HepG2 (cell line): Measurements from ENCODE around the gene PGS1. TPM values are rescaled to one million over a fixed set of nuclear protein-coding genes. Genes with fewer than 3 reads are reported as not detected.
A peak's percentile ranks its signal among the peaks of the same experiment; 100 is the strongest.

Experiments
- ESRRA ChIP-seq: sonication (generic); formaldehyde crosslinking; IDR thresholded peaks from 2 replicates; pipeline ENCODE4 v1.5.1; 2020; ENCODE audit warnings: mild to moderate bottlenecking, low read depth, missing genetic modification reagents
- FOXK1 ChIP-seq: sonication (generic); formaldehyde crosslinking; IDR thresholded peaks from 2 replicates; pipeline ENCODE4 v1.4.0; 2020; ENCODE audit warnings: low read depth, missing genetic modification reagents, borderline replicate concordance
- GLI4 ChIP-seq: sonication (generic); formaldehyde crosslinking; IDR thresholded peaks from 2 replicates; pipeline ENCODE4 v1.5.1; 2020; ENCODE audit warnings: missing genetic modification reagents, mild to moderate bottlenecking, moderate library complexity, borderline replicate concordance
- JUN ChIP-seq: sonication (generic); formaldehyde crosslinking; IDR thresholded peaks from 2 replicates; pipeline ENCODE4 v1.4.0; 2020; ENCODE audit warnings: mild to moderate bottlenecking, missing genetic modification reagents
- MAFF ChIP-seq: IDR thresholded peaks from 2 replicates; pipeline ENCODE4 v1.6.1; 2011; ENCODE audit warnings: low read depth, low read length, improper control_type of control experiment
- MEIS2 ChIP-seq: sonication (generic); formaldehyde crosslinking; IDR thresholded peaks from 2 replicates; pipeline ENCODE4 v1.9.0; 2021; ENCODE audit warnings: mild to moderate bottlenecking, missing genetic modification reagents
- MIXL1 ChIP-seq: IDR thresholded peaks from 2 replicates; pipeline ENCODE4 v1.6.1; 2016
- NAIF1 ChIP-seq: sonication (generic); formaldehyde crosslinking; IDR thresholded peaks from 2 replicates; pipeline ENCODE4 v1.5.0; 2020; ENCODE audit warnings: mild to moderate bottlenecking, missing genetic modification reagents, borderline replicate concordance
- SAFB2 ChIP-seq: sonication (generic); formaldehyde crosslinking; IDR thresholded peaks from 2 replicates; pipeline ENCODE4 v1.5.1; 2020; ENCODE audit warnings: missing genetic modification reagents, low read depth, mild to moderate bottlenecking, borderline replicate concordance
- SMYD3 ChIP-seq: sonication (generic); formaldehyde crosslinking; IDR thresholded peaks from 2 replicates; pipeline ENCODE4 v1.8.1; 2023; ENCODE audit warnings: mild to moderate bottlenecking, missing genetic modification reagents
- SP1 ChIP-seq, 2 experiments: fragments of 450-650 bp in 1 of 2; sonication (generic) in 1 of 2; formaldehyde crosslinking in 1 of 2; IDR thresholded peaks; 2 replicates each; pipeline versions ENCODE4 v1.4.0 to v1.6.1; 2016 to 2020; ENCODE audit warnings: missing genetic modification reagents in 1 of 2
- TBX3 ChIP-seq: fragments of 450-650 bp; IDR thresholded peaks from 2 replicates; pipeline ENCODE4 v1.6.1; 2017; ENCODE audit warnings: antibody characterized with exemption, mild to moderate bottlenecking, inconsistent platforms, borderline replicate concordance
- THAP11 ChIP-seq: IDR thresholded peaks from 2 replicates; pipeline ENCODE4 v1.6.1; 2016; ENCODE audit warnings: missing biosample characterization, missing genetic modification reagents
- ZBTB38 ChIP-seq: sonication (generic); formaldehyde crosslinking; IDR thresholded peaks from 2 replicates; pipeline ENCODE4 v1.5.1; 2020; ENCODE audit warnings: mild to moderate bottlenecking, missing genetic modification reagents
- ZNF101 ChIP-seq: sonication (generic); formaldehyde crosslinking; IDR thresholded peaks from 2 replicates; pipeline ENCODE4 v1.4.0; 2020; ENCODE audit warnings: mild to moderate bottlenecking, low read depth, missing genetic modification reagents, borderline replicate concordance
- ZNF451 ChIP-seq: sonication (generic); formaldehyde crosslinking; IDR thresholded peaks from 2 replicates; pipeline ENCODE4 v1.5.0; 2020; ENCODE audit warnings: mild to moderate bottlenecking, missing genetic modification reagents
- ZNF605 ChIP-seq: sonication (generic); formaldehyde crosslinking; IDR thresholded peaks from 2 replicates; pipeline ENCODE4 v1.8.0; 2022; ENCODE audit warnings: mild to moderate bottlenecking, missing genetic modification reagents
- polyA plus RNA-seq, 8 experiments: library from polyadenylated mRNA; depleted of rRNA in 3 of 8; stranded (reverse) in 7 of 8; unstranded in 1 of 8; fragments of >200 nt; fragmentation: Illumina TruSeq in 4 of 8; extraction: Trizol in 4 of 8; gene quantifications; 2 replicates each; pipeline versions ENCODE4 v1.2.1 to v1.2.3, GENCODE V29; 2011 to 2016; ENCODE audit warnings: low read depth in 4 of 8, missing spikeins in 1 of 8, mixed read lengths in 1 of 8; ENCODE audit not compliant: insufficient read depth in 1 of 8
- total RNA-seq, 5 experiments: library from RNA; depleted of rRNA; stranded (reverse); fragments of >200 nt; fragmentation: Illumina TruSeq; extraction: Trizol; gene quantifications; 2 replicates each; pipeline ENCODE4 v1.2.3, GENCODE V29; 2016; ENCODE audit warnings: low read depth in 1 of 5
- TF ChIP-seq, protein P1 (sequence below): sonication (generic); formaldehyde crosslinking; IDR thresholded peaks from 2 replicates; pipeline ENCODE4 v1.8.0; 2022; ENCODE audit warnings: mild to moderate bottlenecking, missing genetic modification reagents, borderline replicate concordance
- TF ChIP-seq, protein P2 (sequence below): sonication (generic); formaldehyde crosslinking; IDR thresholded peaks from 2 replicates; pipeline ENCODE4 v1.4.0; 2020; ENCODE audit warnings: mild to moderate bottlenecking, missing genetic modification reagents
- TF ChIP-seq, protein P3 (sequence below): sonication (generic); formaldehyde crosslinking; IDR thresholded peaks from 2 replicates; pipeline ENCODE4 v1.8.0; 2022; ENCODE audit warnings: missing genetic modification reagents, mild to moderate bottlenecking, borderline replicate concordance
- TF ChIP-seq, protein P4 (sequence below): sonication (generic); formaldehyde crosslinking; IDR thresholded peaks from 2 replicates; pipeline ENCODE4 v1.9.0; 2021; ENCODE audit warnings: missing genetic modification reagents, mild to moderate bottlenecking, borderline replicate concordance
- TF ChIP-seq, protein P5 (sequence below): IDR thresholded peaks from 2 replicates; pipeline ENCODE4 v1.6.1; 2016; ENCODE audit warnings: mild to moderate bottlenecking
- TF ChIP-seq, protein P6 (sequence below): IDR thresholded peaks from 2 replicates; pipeline ENCODE4 v1.6.1; 2016; ENCODE audit warnings: missing genetic modification reagents, missing compliant biosample characterization

PGS1 gene
- total and polyA plus RNA-seq, 2 of the 13 experiments (the other 11 are each of a cell fraction or from before 2014, with no cell fraction given) = 25.9 to 31.5 TPM

DNA sequence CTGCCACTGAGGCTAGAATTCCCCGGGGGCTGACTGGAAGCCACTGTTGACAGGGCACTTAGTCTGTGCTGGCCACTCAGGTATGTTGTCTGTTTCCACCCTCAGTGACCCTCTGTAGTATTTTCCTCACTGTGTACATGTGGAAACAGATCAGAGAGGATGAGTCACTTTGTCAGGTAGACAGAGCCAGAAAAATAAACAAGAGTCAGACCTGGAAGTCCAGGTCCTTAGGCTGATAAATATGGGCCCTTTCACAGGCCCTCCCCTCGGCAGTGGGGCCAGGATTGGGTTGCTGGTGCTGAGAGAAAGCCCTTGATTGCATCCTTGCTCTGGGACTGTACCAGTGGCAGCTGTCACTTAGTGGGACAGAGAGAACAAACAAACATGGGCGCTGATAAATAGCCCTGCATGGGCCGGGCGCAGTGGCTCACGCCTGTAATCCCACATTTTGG is 21.3 kb downstream of the PGS1 start (continued):
- TF ChIP-seq, protein P1, sequence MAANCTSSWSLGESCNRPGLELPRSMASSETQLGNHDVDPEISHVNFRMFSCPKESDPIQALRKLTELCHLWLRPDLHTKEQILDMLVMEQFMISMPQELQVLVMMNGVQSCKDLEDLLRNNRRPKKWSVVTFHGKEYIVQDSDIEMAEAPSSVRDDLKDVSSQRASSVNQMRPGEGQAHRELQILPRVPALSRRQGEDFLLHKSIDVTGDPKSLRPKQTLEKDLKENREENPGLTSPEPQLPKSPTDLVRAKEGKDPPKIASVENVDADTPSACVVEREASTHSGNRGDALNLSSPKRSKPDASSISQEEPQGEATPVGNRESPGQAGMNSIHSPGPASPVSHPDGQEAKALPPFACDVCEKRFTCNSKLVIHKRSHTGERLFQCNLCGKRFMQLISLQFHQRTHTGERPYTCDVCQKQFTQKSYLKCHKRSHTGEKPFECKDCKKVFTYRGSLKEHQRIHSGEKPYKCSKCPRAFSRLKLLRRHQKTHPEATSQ (CRISPR knock-in tag) = no peak
- no peak for TF ChIP-seq ZBTB38 (CRISPR knock-in tag)
- TF ChIP-seq TBX3 = peak; percentile 55; the same call in 1 of the 2 replicates
- peak; percentile 45; the same call in 1 of the 2 replicates for TF ChIP-seq MEIS2 (CRISPR knock-in tag)
- TF ChIP-seq THAP11 = peak; percentile 68
- no peak for TF ChIP-seq ZNF605 (CRISPR knock-in tag)
- TF ChIP-seq NAIF1 (CRISPR knock-in tag) = no peak
- TF ChIP-seq, protein P2, sequence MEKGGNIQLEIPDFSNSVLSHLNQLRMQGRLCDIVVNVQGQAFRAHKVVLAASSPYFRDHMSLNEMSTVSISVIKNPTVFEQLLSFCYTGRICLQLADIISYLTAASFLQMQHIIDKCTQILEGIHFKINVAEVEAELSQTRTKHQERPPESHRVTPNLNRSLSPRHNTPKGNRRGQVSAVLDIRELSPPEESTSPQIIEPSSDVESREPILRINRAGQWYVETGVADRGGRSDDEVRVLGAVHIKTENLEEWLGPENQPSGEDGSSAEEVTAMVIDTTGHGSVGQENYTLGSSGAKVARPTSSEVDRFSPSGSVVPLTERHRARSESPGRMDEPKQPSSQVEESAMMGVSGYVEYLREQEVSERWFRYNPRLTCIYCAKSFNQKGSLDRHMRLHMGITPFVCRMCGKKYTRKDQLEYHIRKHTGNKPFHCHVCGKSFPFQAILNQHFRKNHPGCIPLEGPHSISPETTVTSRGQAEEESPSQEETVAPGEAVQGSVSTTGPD (CRISPR knock-in tag) = no peak
- TF ChIP-seq JUN (CRISPR knock-in tag) = peak; percentile 88
- TF ChIP-seq GLI4 = no peak
- no peak for TF ChIP-seq SMYD3 (CRISPR knock-in tag)
- 0 out of 2 replicates have a peak, but pooled peaks have one; percentile 41 for TF ChIP-seq MIXL1 (CRISPR knock-in tag)
- TF ChIP-seq, protein P3, sequence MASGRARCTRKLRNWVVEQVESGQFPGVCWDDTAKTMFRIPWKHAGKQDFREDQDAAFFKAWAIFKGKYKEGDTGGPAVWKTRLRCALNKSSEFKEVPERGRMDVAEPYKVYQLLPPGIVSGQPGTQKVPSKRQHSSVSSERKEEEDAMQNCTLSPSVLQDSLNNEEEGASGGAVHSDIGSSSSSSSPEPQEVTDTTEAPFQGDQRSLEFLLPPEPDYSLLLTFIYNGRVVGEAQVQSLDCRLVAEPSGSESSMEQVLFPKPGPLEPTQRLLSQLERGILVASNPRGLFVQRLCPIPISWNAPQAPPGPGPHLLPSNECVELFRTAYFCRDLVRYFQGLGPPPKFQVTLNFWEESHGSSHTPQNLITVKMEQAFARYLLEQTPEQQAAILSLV (CRISPR knock-in tag) = no peak; the same call in 1 of the 2 replicates
- TF ChIP-seq SAFB2 = no peak
- TF ChIP-seq FOXK1 (CRISPR knock-in tag) = peak; percentile 97
- TF ChIP-seq, protein P4, sequence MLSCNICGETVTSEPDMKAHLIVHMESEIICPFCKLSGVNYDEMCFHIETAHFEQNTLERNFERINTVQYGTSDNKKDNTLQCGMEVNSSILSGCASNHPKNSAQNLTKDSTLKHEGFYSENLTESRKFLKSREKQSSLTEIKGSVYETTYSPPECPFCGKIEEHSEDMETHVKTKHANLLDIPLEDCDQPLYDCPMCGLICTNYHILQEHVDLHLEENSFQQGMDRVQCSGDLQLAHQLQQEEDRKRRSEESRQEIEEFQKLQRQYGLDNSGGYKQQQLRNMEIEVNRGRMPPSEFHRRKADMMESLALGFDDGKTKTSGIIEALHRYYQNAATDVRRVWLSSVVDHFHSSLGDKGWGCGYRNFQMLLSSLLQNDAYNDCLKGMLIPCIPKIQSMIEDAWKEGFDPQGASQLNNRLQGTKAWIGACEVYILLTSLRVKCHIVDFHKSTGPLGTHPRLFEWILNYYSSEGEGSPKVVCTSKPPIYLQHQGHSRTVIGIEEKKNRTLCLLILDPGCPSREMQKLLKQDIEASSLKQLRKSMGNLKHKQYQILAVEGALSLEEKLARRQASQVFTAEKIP (CRISPR knock-in tag) = no peak
- TF ChIP-seq MAFF = no peak
- no peak for TF ChIP-seq ZNF101
- no peak for TF ChIP-seq SP1 (IDR thresholded peaks at IDR 0.05)
- TF ChIP-seq SP1 (CRISPR knock-in tag; IDR thresholded peaks at IDR 0.05) = no peak
- TF ChIP-seq, protein P5, sequence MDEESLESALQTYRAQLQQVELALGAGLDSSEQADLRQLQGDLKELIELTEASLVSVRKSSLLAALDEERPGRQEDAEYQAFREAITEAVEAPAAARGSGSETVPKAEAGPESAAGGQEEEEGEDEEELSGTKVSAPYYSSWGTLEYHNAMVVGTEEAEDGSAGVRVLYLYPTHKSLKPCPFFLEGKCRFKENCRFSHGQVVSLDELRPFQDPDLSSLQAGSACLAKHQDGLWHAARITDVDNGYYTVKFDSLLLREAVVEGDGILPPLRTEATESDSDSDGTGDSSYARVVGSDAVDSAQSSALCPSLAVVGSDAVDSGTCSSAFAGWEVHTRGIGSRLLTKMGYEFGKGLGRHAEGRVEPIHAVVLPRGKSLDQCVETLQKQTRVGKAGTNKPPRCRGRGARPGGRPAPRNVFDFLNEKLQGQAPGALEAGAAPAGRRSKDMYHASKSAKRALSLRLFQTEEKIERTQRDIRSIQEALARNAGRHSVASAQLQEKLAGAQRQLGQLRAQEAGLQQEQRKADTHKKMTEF (CRISPR knock-in tag) = peak; percentile 70
- TF ChIP-seq ZNF451 (CRISPR knock-in tag) = no peak
- TF ChIP-seq ESRRA (CRISPR knock-in tag) = no peak
- TF ChIP-seq, protein P6, sequence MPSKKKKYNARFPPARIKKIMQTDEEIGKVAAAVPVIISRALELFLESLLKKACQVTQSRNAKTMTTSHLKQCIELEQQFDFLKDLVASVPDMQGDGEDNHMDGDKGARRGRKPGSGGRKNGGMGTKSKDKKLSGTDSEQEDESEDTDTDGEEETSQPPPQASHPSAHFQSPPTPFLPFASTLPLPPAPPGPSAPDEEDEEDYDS = peak; percentile 34; the same call in 1 of the 2 replicates
